ENCODE results near the gene GTF2F1. TPM values are rescaled to one million over a fixed set of nuclear protein-coding genes. Genes with fewer than 3 reads are reported as not detected.
"Not testable (repeated sequence)": the region's sequence is repeated elsewhere in the genome, so short reads cannot be mapped to it uniquely, and the experiment has no call there.

GTF2F1 gene
- total RNA-seq, 3 donors from 2014 or later: 51.1 to 63.1 (median 59.1) TPM

- DNase-seq (no peak), ATAC-seq (no peak)
- no peaks in the 10 kb centered on the region for H3K4me1 ChIP-seq (ENCODE audit: low read depth)
- no peak overlapping the region for H3K4me3 ChIP-seq
- intact Hi-C loops (cut with DNase I, micrococcal nuclease): no loop called here
- TF ChIP-seq CTCF (IDR thresholded peaks at IDR 0.05): no peak
- no peaks in the 10 kb centered on the region for H3K9me3 ChIP-seq
- H3K36me3 ChIP-seq (ENCODE audit: low read depth): no peaks in the 10 kb centered on the region
Measured at GRCh38 chr19:6352381-6353165, 40.4 kb downstream of the GTF2F1 start.

GRCh38 chr19:6350688-6351087 lies 42.3 kb downstream of the GTF2F1 start:
- intact Hi-C loops (cut with DNase I, micrococcal nuclease): no loop called here
- DNase-seq (no peak), ATAC-seq (no peak)
- Histone ChIP-seq H3K36me3 (ENCODE audit: low read depth) (no peaks in the 10 kb centered on the region), H3K9me3 (no peaks in the 10 kb centered on the region), H3K4me3 (no peak overlapping the region), H3K4me1 (ENCODE audit: low read depth) (no peaks in the 10 kb centered on the region)
- TF ChIP-seq CTCF (IDR thresholded peaks at IDR 0.05): no peak

GRCh38 chr19:6349271-6349670 lies 43.7 kb downstream of the GTF2F1 start:
- H3K4me3 ChIP-seq; DNase-seq; H3K9me3 ChIP-seq; ATAC-seq; H3K4me1 ChIP-seq (ENCODE audit: low read depth); intact Hi-C loops (cut with DNase I, micrococcal nuclease); H3K36me3 ChIP-seq (ENCODE audit: low read depth): not testable (repeated sequence)

GRCh38 chr19:6343462-6343861 lies 49.5 kb downstream of the GTF2F1 start:
- DNase-seq: no peak
- TF ChIP-seq CTCF (IDR thresholded peaks at IDR 0.05): no peak
- no peak for ATAC-seq

GRCh38 chr19:6340493-6341201 lies 52.3 kb downstream of the GTF2F1 start:
- TF ChIP-seq CTCF (IDR thresholded peaks at IDR 0.05): no peak
- intact Hi-C loops (cut with DNase I, micrococcal nuclease): no loop called here
- ATAC-seq: no peak
- H3K4me3 ChIP-seq: no peak overlapping the region
- H3K4me1 ChIP-seq (ENCODE audit: low read depth): no peaks in the 10 kb centered on the region
- H3K36me3 ChIP-seq (ENCODE audit: low read depth): no peaks in the 10 kb centered on the region
- DNase-seq: no peak
- H3K9me3 ChIP-seq: no peaks in the 10 kb centered on the region

More at GRCh38 chr19:6343462-6343861, 49.5 kb downstream of the GTF2F1 start:
- H3K9me3 ChIP-seq: no peaks in the 10 kb centered on the region
- no peak overlapping the region for H3K4me3 ChIP-seq
- intact Hi-C loops (cut with DNase I, micrococcal nuclease): no loop called here
- H3K4me1 ChIP-seq (ENCODE audit: low read depth): no peaks in the 10 kb centered on the region
- no peaks in the 10 kb centered on the region for H3K36me3 ChIP-seq (ENCODE audit: low read depth)

Measured in mucosa of descending colon (tissue), 3 donors.